ENCODE results near the gene HNRNPC.
"Not testable (repeated sequence)": the region's sequence is repeated elsewhere in the genome, so short reads cannot be mapped to it uniquely, and the experiment has no call there.

Gene HNRNPC

GRCh38 chr14:21269252-21270046 lies at the start of gene HNRNPC:
Gene HNRNPC (minus strand): TSS chr14:21269442. CDS start chr14:21234193, 35,249 bp downstream.
- DNase-seq, result peak; percentile 100

- no peak for DNase-seq
Measured at GRCh38 chr14:21317398-21317797, 48.2 kb upstream of the HNRNPC start.

GRCh38 chr14:21313512-21313911 lies 44.3 kb upstream of the HNRNPC start:
- no peak for DNase-seq

GRCh38 chr14:21311614-21312013 lies 42.4 kb upstream of the HNRNPC start:
- no peak for DNase-seq

- DNase-seq, result no peak
Measured at GRCh38 chr14:21309956-21310355, 40.7 kb upstream of the HNRNPC start.

- no peak for DNase-seq
Measured at GRCh38 chr14:21309238-21309636, 40.0 kb upstream of the HNRNPC start.

GRCh38 chr14:21308479-21309237 lies 39.4 kb upstream of the HNRNPC start:
- DNase-seq, result peak; percentile 40

- no peak for DNase-seq
Measured at GRCh38 chr14:21308132-21308478, 38.9 kb upstream of the HNRNPC start.

GRCh38 chr14:21307637-21308036 lies 38.4 kb upstream of the HNRNPC start:
- DNase-seq, result no peak

- DNase-seq, result not testable (repeated sequence)
Measured at GRCh38 chr14:21302836-21303140, 33.5 kb upstream of the HNRNPC start.

GRCh38 chr14:21302013-21302835 lies 33.0 kb upstream of the HNRNPC start:
- DNase-seq, result no peak

GRCh38 chr14:21300892-21301291 lies 31.6 kb upstream of the HNRNPC start:
- no peak for DNase-seq

- no peak for DNase-seq
Measured at GRCh38 chr14:21299562-21300130, 30.4 kb upstream of the HNRNPC start.

GRCh38 chr14:21298358-21298757 lies 29.1 kb upstream of the HNRNPC start:
- DNase-seq, result no peak

GRCh38 chr14:21294026-21294425 lies 24.8 kb upstream of the HNRNPC start:
- not testable (repeated sequence) for DNase-seq

GRCh38 chr14:21287168-21287567 lies 17.9 kb upstream of the HNRNPC start:
- DNase-seq, result no peak

- DNase-seq, result not testable (repeated sequence)
Measured at GRCh38 chr14:21286516-21286915, 17.3 kb upstream of the HNRNPC start.

GRCh38 chr14:21281917-21282316 lies 12.7 kb upstream of the HNRNPC start:
- not testable (repeated sequence) for DNase-seq

GRCh38 chr14:21279783-21280182 lies 10.5 kb upstream of the HNRNPC start, which contains the start of gene RPGRIP1:
Gene RPGRIP1 (plus strand): TSS chr14:21280083. CDS start chr14:21287977, 7,894 bp downstream.
- no peak for DNase-seq

GRCh38 chr14:21278632-21279031 lies 9.4 kb upstream of the HNRNPC start:
- no peak for DNase-seq

- no peak for DNase-seq
Measured at GRCh38 chr14:21275261-21275858, 6.1 kb upstream of the HNRNPC start.

- DNase-seq, result not testable (repeated sequence)
Measured at GRCh38 chr14:21272661-21273060, 3.4 kb upstream of the HNRNPC start.
